SK-N-SH treated with all-trans-retinoic acid at 6 μM for 48 hours (cell line): ENCODE results near the gene PLEKHF1.

ENCODE experiments used
- ATAC-seq: fragments of 200-7000 bp; cut with Tn5 transposase; 3 replicates; pipeline ENCODE4 v1.9.1; 2020; ENCODE audit warnings: mild to moderate bottlenecking, moderate library complexity
- ARNTL ChIP-seq: fragments of 450-650 bp; formaldehyde crosslinking; IDR thresholded peaks from 2 replicates; pipeline ENCODE4 v1.5.0; 2020; ENCODE audit warnings: low read depth, mild to moderate bottlenecking, moderate library complexity, borderline replicate concordance
- BACH2 ChIP-seq: fragments of 250-450 bp; sonication (Bioruptor Pico); IDR thresholded peaks from 2 replicates; pipeline ENCODE4 v1.9.0; 2021; ENCODE audit warnings: mild to moderate bottlenecking, borderline replicate concordance
- CSDC2 ChIP-seq: fragments of 250-450 bp; sonication (Bioruptor Pico); IDR thresholded peaks from 2 replicates; pipeline ENCODE4 v1.5.0; 2020; ENCODE audit warnings: mild to moderate bottlenecking, moderate library complexity
- ESRRG ChIP-seq: fragments of 250-450 bp; sonication (Bioruptor Pico); IDR thresholded peaks from 2 replicates; pipeline ENCODE4 v1.6.1; 2021; ENCODE audit warnings: mild to moderate bottlenecking
- GLIS3 ChIP-seq: fragments of 250-450 bp; sonication (Bioruptor Pico); IDR thresholded peaks from 2 replicates; pipeline ENCODE4 v1.5.0; 2020; ENCODE audit warnings: mild to moderate bottlenecking, moderate library complexity
- ISL1 ChIP-seq: fragments of 250-450 bp; sonication (Bioruptor Pico); IDR thresholded peaks from 2 replicates; pipeline ENCODE4 v2.1.2; 2022; ENCODE audit warnings: mild to moderate bottlenecking, moderate library complexity
- OSR1 ChIP-seq: fragments of 250-450 bp; sonication (Bioruptor Pico); IDR thresholded peaks from 2 replicates; pipeline ENCODE4 v1.8.0; 2022; ENCODE audit warnings: moderate library complexity, mild to moderate bottlenecking, inconsistent platforms
- PPARA ChIP-seq: fragments of 250-450 bp; sonication (Bioruptor Pico); IDR thresholded peaks from 2 replicates; pipeline ENCODE4 v1.5.0; 2020; ENCODE audit warnings: mild to moderate bottlenecking, borderline replicate concordance
- RARB ChIP-seq: fragments of 250-450 bp; sonication (Bioruptor Pico); IDR thresholded peaks from 2 replicates; pipeline ENCODE4 v1.8.0; 2021; ENCODE audit warnings: mild to moderate bottlenecking, moderate library complexity
- SNAI2 ChIP-seq: fragments of 250-450 bp; sonication (Bioruptor Pico); IDR thresholded peaks from 2 replicates; pipeline ENCODE4 v1.5.0; 2020; ENCODE audit warnings: mild to moderate bottlenecking, moderate library complexity
- TCF4 ChIP-seq: fragments of 250-450 bp; sonication (Bioruptor Pico); IDR thresholded peaks from 2 replicates; pipeline ENCODE4 v1.8.0; 2021; ENCODE audit warnings: mild to moderate bottlenecking, moderate library complexity, borderline replicate concordance
- TOX ChIP-seq: fragments of 250-450 bp; sonication (Bioruptor Pico); IDR thresholded peaks from 2 replicates; pipeline ENCODE4 v1.8.0; 2021; ENCODE audit warnings: mild to moderate bottlenecking, moderate library complexity, borderline replicate concordance
- ZC3H10 ChIP-seq: fragments of 250-450 bp; sonication (Bioruptor Pico); IDR thresholded peaks from 2 replicates; pipeline ENCODE4 v1.5.1; 2021; ENCODE audit warnings: mild to moderate bottlenecking, moderate library complexity
- ZFP3 ChIP-seq: fragments of 250-450 bp; sonication (Bioruptor Pico); IDR thresholded peaks from 2 replicates; pipeline ENCODE4 v1.5.0; 2020; ENCODE audit warnings: mild to moderate bottlenecking, moderate library complexity
- ZFP30 ChIP-seq: fragments of 450-650 bp; formaldehyde crosslinking; IDR thresholded peaks from 2 replicates; pipeline ENCODE4 v1.5.0; 2022; ENCODE audit warnings: mild to moderate bottlenecking, moderate library complexity
- ZNF565 ChIP-seq: fragments of 450-650 bp; formaldehyde crosslinking; conservative IDR thresholded peaks from 2 replicates; pipeline ENCODE4 v1.5.0; 2020; ENCODE audit warnings: low read depth, mild to moderate bottlenecking, moderate library complexity
- ZNF70 ChIP-seq: fragments of 450-650 bp; formaldehyde crosslinking; IDR thresholded peaks from 2 replicates; pipeline ENCODE4 v1.5.0; 2020; ENCODE audit warnings: mild to moderate bottlenecking, moderate library complexity
- ZNF8 ChIP-seq: fragments of 450-650 bp; formaldehyde crosslinking; IDR thresholded peaks from 2 replicates; pipeline ENCODE4 v1.5.0; 2020; ENCODE audit warnings: mild to moderate bottlenecking, moderate library complexity
- TF ChIP-seq, protein P1 (sequence below): fragments of 250-450 bp; sonication (Bioruptor Pico); IDR thresholded peaks from 2 replicates; pipeline ENCODE4 v1.8.0; 2020; ENCODE audit warnings: mild to moderate bottlenecking, moderate library complexity, borderline replicate concordance
- TF ChIP-seq, protein P2 (sequence below): fragments of 250-450 bp; sonication (Bioruptor Pico); IDR thresholded peaks from 2 replicates; pipeline ENCODE4 v1.5.1; 2021; ENCODE audit warnings: mild to moderate bottlenecking, moderate library complexity
- TF ChIP-seq, protein P3 (sequence below): fragments of 250-450 bp; sonication (Bioruptor Pico); IDR thresholded peaks from 2 replicates; pipeline ENCODE4 v1.8.0; 2021; ENCODE audit warnings: low read depth, mild to moderate bottlenecking, moderate library complexity, borderline replicate concordance
- TF ChIP-seq, protein P4 (sequence below): fragments of 250-450 bp; sonication (Bioruptor Pico); IDR thresholded peaks from 2 replicates; pipeline ENCODE4 v1.5.0; 2020; ENCODE audit warnings: mild to moderate bottlenecking, moderate library complexity

PLEKHF1 gene

DNA sequence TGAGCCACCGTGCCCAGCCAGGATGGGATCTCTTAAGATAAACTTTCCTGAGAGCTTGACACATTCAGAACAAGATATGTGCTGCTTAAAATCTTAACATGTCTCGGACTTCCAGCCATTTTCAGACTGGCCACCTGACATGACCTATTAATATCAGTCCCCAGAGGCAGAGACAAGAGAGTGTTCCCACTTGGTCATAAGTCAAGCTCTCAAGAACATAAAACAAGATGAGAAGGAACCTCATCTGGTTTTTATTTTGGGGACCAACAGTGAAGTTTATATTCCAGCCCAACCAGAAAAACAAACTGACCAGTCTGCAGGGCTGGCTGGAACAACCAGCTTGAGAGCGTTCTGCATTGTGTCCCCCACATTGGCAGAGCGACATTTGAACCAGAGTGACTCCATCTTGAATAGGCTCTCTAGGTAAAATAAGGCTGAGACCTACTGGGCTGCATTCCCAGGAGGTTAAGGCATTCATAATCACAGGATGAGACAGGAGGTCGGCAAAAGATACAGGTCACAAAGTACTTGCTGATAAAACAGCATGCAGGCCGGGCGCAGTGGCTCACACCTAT, 21.8 kb upstream of the PLEKHF1 start:
- ATAC-seq = no peak
- TF ChIP-seq ZNF565 (CRISPR knock-in tag) (no peak), GLIS3 (CRISPR knock-in tag) (no peak), PPARA (CRISPR knock-in tag) (no peak), ESRRG (CRISPR knock-in tag) (no peak)

DNA sequence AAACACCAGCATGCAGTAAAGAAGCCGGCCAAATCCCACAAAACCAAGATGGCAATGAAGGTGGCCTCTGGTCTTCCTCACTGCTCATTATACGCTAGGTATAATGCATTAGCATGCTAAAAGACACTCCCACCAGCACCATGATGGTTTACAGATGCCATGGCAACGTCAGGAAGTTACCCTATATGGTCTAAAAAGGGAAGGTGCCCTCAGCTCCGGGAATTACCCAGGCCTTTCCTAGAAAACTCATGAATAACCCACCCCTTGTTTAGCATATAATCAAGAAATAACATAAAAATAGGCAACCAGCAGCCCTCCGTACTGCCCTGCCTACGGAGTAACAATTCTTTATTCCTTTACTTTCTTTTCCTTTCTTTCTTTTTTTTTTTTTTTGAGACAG, 21.1 kb upstream of the PLEKHF1 start:
- no peak for TF ChIP-seq ZNF70 (CRISPR knock-in tag)
- no peak for TF ChIP-seq ARNTL (CRISPR knock-in tag)
- TF ChIP-seq ESRRG (CRISPR knock-in tag) = no peak
- TF ChIP-seq, protein P1, sequence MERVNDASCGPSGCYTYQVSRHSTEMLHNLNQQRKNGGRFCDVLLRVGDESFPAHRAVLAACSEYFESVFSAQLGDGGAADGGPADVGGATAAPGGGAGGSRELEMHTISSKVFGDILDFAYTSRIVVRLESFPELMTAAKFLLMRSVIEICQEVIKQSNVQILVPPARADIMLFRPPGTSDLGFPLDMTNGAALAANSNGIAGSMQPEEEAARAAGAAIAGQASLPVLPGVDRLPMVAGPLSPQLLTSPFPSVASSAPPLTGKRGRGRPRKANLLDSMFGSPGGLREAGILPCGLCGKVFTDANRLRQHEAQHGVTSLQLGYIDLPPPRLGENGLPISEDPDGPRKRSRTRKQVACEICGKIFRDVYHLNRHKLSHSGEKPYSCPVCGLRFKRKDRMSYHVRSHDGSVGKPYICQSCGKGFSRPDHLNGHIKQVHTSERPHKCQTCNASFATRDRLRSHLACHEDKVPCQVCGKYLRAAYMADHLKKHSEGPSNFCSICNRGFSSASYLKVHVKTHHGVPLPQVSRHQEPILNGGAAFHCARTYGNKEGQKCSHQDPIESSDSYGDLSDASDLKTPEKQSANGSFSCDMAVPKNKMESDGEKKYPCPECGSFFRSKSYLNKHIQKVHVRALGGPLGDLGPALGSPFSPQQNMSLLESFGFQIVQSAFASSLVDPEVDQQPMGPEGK (CRISPR knock-in tag) = no peak
- TF ChIP-seq ZFP30 (CRISPR knock-in tag) = no peak
- TF ChIP-seq OSR1 (CRISPR knock-in tag) = no peak
- no peak for TF ChIP-seq ISL1
- TF ChIP-seq, protein P2, sequence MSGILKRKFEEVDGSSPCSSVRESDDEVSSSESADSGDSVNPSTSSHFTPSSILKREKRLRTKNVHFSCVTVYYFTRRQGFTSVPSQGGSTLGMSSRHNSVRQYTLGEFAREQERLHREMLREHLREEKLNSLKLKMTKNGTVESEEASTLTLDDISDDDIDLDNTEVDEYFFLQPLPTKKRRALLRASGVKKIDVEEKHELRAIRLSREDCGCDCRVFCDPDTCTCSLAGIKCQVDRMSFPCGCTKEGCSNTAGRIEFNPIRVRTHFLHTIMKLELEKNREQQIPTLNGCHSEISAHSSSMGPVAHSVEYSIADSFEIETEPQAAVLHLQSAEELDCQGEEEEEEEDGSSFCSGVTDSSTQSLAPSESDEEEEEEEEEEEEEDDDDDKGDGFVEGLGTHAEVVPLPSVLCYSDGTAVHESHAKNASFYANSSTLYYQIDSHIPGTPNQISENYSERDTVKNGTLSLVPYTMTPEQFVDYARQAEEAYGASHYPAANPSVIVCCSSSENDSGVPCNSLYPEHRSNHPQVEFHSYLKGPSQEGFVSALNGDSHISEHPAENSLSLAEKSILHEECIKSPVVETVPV = no peak
- TF ChIP-seq TCF4 = no peak
- no peak for TF ChIP-seq PPARA (CRISPR knock-in tag)
- TF ChIP-seq ZNF565 (CRISPR knock-in tag) = no peak
- no peak for TF ChIP-seq ZNF8
- no peak for TF ChIP-seq BACH2 (CRISPR knock-in tag)
- TF ChIP-seq RARB (CRISPR knock-in tag) = no peak
- TF ChIP-seq, protein P3, sequence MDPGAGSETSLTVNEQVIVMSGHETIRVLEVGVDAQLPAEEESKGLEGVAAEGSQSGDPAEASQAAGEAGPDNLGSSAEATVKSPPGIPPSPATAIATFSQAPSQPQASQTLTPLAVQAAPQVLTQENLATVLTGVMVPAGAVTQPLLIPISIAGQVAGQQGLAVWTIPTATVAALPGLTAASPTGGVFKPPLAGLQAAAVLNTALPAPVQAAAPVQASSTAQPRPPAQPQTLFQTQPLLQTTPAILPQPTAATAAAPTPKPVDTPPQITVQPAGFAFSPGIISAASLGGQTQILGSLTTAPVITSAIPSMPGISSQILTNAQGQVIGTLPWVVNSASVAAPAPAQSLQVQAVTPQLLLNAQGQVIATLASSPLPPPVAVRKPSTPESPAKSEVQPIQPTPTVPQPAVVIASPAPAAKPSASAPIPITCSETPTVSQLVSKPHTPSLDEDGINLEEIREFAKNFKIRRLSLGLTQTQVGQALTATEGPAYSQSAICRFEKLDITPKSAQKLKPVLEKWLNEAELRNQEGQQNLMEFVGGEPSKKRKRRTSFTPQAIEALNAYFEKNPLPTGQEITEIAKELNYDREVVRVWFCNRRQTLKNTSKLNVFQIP = no peak
- TF ChIP-seq TOX (CRISPR knock-in tag) = no peak
- no peak for TF ChIP-seq CSDC2 (CRISPR knock-in tag)
- no peak for TF ChIP-seq ZFP3
- no peak for TF ChIP-seq GLIS3 (CRISPR knock-in tag)
- TF ChIP-seq SNAI2 (CRISPR knock-in tag) = no peak
- ATAC-seq = no peak

DNA sequence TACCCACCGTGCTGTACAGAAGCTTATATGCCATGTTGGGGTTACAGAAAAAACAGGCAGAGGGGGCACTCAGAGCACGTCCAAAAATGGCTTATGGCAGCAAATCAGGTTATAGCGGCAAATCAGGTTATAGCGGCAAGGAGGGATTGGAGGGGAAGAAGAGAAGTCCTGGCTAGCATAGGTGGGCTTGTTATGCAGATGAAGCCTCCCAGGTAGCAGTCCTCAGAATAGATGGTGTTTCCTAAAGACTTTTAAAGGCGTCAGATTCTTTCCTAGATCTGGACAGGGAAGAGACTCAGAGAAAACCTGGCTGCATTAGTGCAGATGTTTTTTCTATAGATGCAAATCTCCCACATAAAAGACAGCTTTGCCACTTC, 19.8 kb upstream of the PLEKHF1 start:
- no peak for TF ChIP-seq ARNTL (CRISPR knock-in tag)
- TF ChIP-seq CSDC2 (CRISPR knock-in tag) = no peak
- TF ChIP-seq ZFP3 = no peak
- TF ChIP-seq TOX (CRISPR knock-in tag) = no peak
- no peak for TF ChIP-seq ZNF565 (CRISPR knock-in tag)
- TF ChIP-seq, protein P4, sequence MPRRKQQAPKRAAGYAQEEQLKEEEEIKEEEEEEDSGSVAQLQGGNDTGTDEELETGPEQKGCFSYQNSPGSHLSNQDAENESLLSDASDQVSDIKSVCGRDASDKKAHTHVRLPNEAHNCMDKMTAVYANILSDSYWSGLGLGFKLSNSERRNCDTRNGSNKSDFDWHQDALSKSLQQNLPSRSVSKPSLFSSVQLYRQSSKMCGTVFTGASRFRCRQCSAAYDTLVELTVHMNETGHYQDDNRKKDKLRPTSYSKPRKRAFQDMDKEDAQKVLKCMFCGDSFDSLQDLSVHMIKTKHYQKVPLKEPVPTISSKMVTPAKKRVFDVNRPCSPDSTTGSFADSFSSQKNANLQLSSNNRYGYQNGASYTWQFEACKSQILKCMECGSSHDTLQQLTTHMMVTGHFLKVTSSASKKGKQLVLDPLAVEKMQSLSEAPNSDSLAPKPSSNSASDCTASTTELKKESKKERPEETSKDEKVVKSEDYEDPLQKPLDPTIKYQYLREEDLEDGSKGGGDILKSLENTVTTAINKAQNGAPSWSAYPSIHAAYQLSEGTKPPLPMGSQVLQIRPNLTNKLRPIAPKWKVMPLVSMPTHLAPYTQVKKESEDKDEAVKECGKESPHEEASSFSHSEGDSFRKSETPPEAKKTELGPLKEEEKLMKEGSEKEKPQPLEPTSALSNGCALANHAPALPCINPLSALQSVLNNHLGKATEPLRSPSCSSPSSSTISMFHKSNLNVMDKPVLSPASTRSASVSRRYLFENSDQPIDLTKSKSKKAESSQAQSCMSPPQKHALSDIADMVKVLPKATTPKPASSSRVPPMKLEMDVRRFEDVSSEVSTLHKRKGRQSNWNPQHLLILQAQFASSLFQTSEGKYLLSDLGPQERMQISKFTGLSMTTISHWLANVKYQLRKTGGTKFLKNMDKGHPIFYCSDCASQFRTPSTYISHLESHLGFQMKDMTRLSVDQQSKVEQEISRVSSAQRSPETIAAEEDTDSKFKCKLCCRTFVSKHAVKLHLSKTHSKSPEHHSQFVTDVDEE (CRISPR knock-in tag) = no peak
- no peak for TF ChIP-seq PPARA (CRISPR knock-in tag)
- no peak for TF ChIP-seq BACH2 (CRISPR knock-in tag)
- TF ChIP-seq OSR1 (CRISPR knock-in tag) = no peak
- TF ChIP-seq ZNF8 = no peak
- TF ChIP-seq RARB (CRISPR knock-in tag) = no peak
- no peak for TF ChIP-seq ZC3H10 (CRISPR knock-in tag)
- no peak for TF ChIP-seq GLIS3 (CRISPR knock-in tag)
- TF ChIP-seq, protein P1 (CRISPR knock-in tag) = no peak
- no peak for TF ChIP-seq SNAI2 (CRISPR knock-in tag)
- no peak for TF ChIP-seq TCF4
- TF ChIP-seq, protein P2 = no peak
- no peak; the same call in 2 of the 3 replicates for ATAC-seq
